MM.1S (cell line): ENCODE data around the gene CBR3.

Experiments used
- DNase-seq: peaks from one replicate; pipeline ENCODE4 v3.0.0-alpha.2; 2015
- H2AFZ ChIP-seq: fragments of 300-600 bp; sonication (generic); 2 replicates; pipeline ENCODE4 v1.6.0; 2016; ENCODE audit warnings: antibody characterized with exemption, low read length
- H3F3A ChIP-seq: fragments of 300-600 bp; sonication (generic); 2 replicates; pipeline ENCODE4 v1.6.1; 2016; ENCODE audit warnings: mild to moderate bottlenecking, antibody characterized with exemption, low read length, moderate library complexity, mixed read lengths; ENCODE audit not compliant: insufficient read depth
- H3K27ac ChIP-seq: fragments of 300-600 bp; sonication (generic); 2 replicates; pipeline ENCODE4 v1.5.1; 2016; ENCODE audit warnings: mild to moderate bottlenecking, low read length
- H3K27me3 ChIP-seq: fragments of 300-600 bp; sonication (generic); replicated peaks from 2 replicates; pipeline ENCODE4 v1.6.0; 2016; ENCODE audit warnings: low read length; ENCODE audit not compliant: insufficient read depth
- H3K36me3 ChIP-seq: fragments of 300-600 bp; sonication (generic); replicated peaks from 2 replicates; pipeline ENCODE4 v1.6.1; 2016; ENCODE audit warnings: mild to moderate bottlenecking, low read length, mixed read lengths; ENCODE audit not compliant: insufficient read depth
- H3K4me1 ChIP-seq: fragments of 300-600 bp; sonication (generic); 2 replicates; pipeline ENCODE4 v1.6.1; 2016; ENCODE audit warnings: low read length, mixed read lengths
- H3K4me2 ChIP-seq: fragments of 300-600 bp; sonication (generic); 2 replicates; pipeline ENCODE4 v1.6.0; 2016; ENCODE audit warnings: low read depth, low read length
- H3K4me3 ChIP-seq: fragments of 300-600 bp; sonication (generic); 2 replicates; pipeline ENCODE4 v1.5.1; 2016; ENCODE audit warnings: low read length, mixed read lengths
- H3K79me2 ChIP-seq: fragments of 300-600 bp; sonication (generic); 2 replicates; pipeline ENCODE4 v1.6.1; 2016; ENCODE audit warnings: mixed run types, low read length, mixed read lengths
- H3K9ac ChIP-seq: fragments of 300-600 bp; sonication (generic); 2 replicates; pipeline ENCODE4 v1.6.1; 2016; ENCODE audit warnings: low read length, mixed read lengths
- H3K9me2 ChIP-seq: fragments of 300-600 bp; sonication (generic); replicated peaks from 2 replicates; pipeline ENCODE4 v1.6.1; 2016; ENCODE audit warnings: mild to moderate bottlenecking, low read length, mixed read lengths; ENCODE audit not compliant: insufficient read depth
- H3K9me3 ChIP-seq: fragments of 300-600 bp; sonication (generic); replicated peaks from 2 replicates; pipeline ENCODE4 v1.6.1; 2016; ENCODE audit warnings: mild to moderate bottlenecking, low read length, mixed read lengths; ENCODE audit not compliant: insufficient read depth
- H4K20me1 ChIP-seq: fragments of 300-600 bp; sonication (generic); 2 replicates; pipeline ENCODE4 v1.6.1; 2016; ENCODE audit warnings: mild to moderate bottlenecking, low read length, moderate library complexity, mixed read lengths; ENCODE audit not compliant: insufficient read depth
- EZH2 ChIP-seq: fragments of 300-600 bp; sonication (generic); optimal IDR thresholded peaks from 2 replicates; pipeline ENCODE3; 2017; ENCODE audit warnings: low read depth, mild to moderate bottlenecking, antibody characterized with exemption, low read length, mixed read lengths
- EZH2phosphoT487 ChIP-seq: fragments of 300-600 bp; sonication (generic); IDR thresholded peaks from 2 replicates; pipeline ENCODE4 v1.6.1; 2018; ENCODE audit warnings: antibody characterized with exemption, low read length
- TF ChIP-seq, protein P1 (sequence below): fragments of 300-600 bp; sonication (generic); IDR thresholded peaks from 2 replicates; pipeline ENCODE4 v1.5.1; 2016; ENCODE audit warnings: antibody characterized with exemption, low read length, mixed read lengths

Gene CBR3

DNA sequence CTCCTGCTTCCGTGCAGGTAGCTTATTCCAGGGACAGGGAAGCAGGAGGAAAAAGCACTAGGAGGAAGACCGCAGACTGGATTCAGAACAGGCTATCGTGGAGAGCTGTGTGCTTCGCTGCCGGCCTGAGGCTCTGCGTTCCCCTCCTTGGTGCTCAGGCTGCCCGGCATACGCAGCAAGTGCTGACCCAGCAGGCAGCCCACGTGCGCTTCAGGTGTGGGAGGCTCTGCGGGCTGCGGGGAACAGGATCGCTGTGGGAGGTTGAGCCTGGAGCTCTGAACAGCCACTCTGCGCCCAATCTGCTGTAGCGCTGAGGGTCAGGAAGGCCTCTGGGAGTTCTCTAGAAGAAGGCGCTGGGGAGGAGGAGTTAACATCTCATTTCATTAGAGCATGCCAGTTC, 49.7 kb downstream of the CBR3 start:
- no peaks in the 10 kb centered on the region for H3K9me3 ChIP-seq
- no peaks in the 10 kb centered on the region for H3K79me2 ChIP-seq
- no peak overlapping the region for H3K27ac ChIP-seq
- no peak overlapping the region for H3K9ac ChIP-seq
- no peaks in the 10 kb centered on the region for H3K27me3 ChIP-seq
- H3K9me2 ChIP-seq = no peaks in the 10 kb centered on the region
- no peak overlapping the region for H2AFZ ChIP-seq
- no peak for DNase-seq
- H3K36me3 ChIP-seq = no peaks in the 10 kb centered on the region
- no peaks in the 10 kb centered on the region for H3K4me1 ChIP-seq
- H4K20me1 ChIP-seq = no peaks in the 10 kb centered on the region
- TF ChIP-seq EZH2 (no peak), EZH2phosphoT487 (no peak)
- TF ChIP-seq, protein P1, sequence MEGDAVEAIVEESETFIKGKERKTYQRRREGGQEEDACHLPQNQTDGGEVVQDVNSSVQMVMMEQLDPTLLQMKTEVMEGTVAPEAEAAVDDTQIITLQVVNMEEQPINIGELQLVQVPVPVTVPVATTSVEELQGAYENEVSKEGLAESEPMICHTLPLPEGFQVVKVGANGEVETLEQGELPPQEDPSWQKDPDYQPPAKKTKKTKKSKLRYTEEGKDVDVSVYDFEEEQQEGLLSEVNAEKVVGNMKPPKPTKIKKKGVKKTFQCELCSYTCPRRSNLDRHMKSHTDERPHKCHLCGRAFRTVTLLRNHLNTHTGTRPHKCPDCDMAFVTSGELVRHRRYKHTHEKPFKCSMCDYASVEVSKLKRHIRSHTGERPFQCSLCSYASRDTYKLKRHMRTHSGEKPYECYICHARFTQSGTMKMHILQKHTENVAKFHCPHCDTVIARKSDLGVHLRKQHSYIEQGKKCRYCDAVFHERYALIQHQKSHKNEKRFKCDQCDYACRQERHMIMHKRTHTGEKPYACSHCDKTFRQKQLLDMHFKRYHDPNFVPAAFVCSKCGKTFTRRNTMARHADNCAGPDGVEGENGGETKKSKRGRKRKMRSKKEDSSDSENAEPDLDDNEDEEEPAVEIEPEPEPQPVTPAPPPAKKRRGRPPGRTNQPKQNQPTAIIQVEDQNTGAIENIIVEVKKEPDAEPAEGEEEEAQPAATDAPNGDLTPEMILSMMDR = no peak
- H3F3A ChIP-seq = no peaks in the 10 kb centered on the region
- no peak overlapping the region for H3K4me3 ChIP-seq
- no peak overlapping the region for H3K4me2 ChIP-seq

DNA sequence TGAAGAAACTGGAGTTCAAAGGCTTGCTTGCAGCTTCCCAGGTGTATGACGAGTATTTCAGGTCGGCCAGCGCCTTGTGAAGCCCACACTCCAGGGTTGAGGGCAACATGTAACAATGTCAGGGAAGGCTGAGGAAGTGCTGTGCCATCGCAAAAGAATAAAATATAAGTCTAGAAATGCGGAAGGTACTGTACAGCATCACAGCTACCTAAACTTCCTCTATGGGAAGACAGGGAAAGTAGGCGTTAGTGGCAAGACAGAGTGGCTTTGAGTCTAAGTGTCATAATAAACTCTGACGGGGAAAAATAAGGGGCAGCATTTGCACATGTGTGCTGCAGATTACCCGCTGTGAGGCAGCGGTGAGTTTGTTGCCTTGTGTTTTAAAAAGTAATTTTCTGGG, 50.6 kb downstream of the CBR3 start:
- no peak overlapping the region for H3K9ac ChIP-seq
- no peaks in the 10 kb centered on the region for H3K36me3 ChIP-seq
- no peaks in the 10 kb centered on the region for H4K20me1 ChIP-seq
- no peaks in the 10 kb centered on the region for H3K79me2 ChIP-seq
- H3F3A ChIP-seq = no peaks in the 10 kb centered on the region
- no peak overlapping the region for H3K27ac ChIP-seq
- no peaks in the 10 kb centered on the region for H3K9me2 ChIP-seq
- no peaks in the 10 kb centered on the region for H3K9me3 ChIP-seq
- H2AFZ ChIP-seq = no peak overlapping the region
- DNase-seq = no peak
- no peaks in the 10 kb centered on the region for H3K27me3 ChIP-seq
- no peak overlapping the region for H3K4me3 ChIP-seq
- no peak overlapping the region for H3K4me2 ChIP-seq
- H3K4me1 ChIP-seq = no peaks in the 10 kb centered on the region
- TF ChIP-seq, protein P1 = no peak
- no peak for TF ChIP-seq EZH2phosphoT487
- no peak for TF ChIP-seq EZH2

DNA sequence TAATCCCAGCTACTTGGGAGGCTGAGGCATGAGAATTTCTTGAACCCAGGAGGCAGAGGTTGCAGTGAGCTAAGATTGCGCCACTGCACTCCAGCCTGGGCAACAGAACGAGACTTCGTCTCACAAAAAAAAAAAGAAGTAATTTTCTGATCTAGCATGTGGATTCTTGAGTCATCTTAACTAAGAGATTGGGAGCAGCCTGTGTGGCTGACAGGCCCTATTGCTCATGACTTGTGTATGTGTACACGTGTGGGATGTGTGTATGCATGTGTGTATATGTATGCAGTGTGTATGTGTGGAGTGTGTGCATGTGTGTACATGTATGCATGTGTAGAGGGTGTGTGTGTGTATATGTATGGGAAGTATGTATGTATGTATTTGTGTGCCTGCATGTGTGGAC, 51.2 kb downstream of the CBR3 start:
- Histone ChIP-seq H4K20me1 (no peaks in the 10 kb centered on the region), H3K79me2 (no peaks in the 10 kb centered on the region), H3F3A (no peaks in the 10 kb centered on the region), H3K27ac (no peak overlapping the region), H3K27me3 (no peaks in the 10 kb centered on the region), H3K9me2 (no peaks in the 10 kb centered on the region), H3K4me3 (no peak overlapping the region), H3K36me3 (no peaks in the 10 kb centered on the region), H3K4me2 (no peak overlapping the region), H3K9ac (no peak overlapping the region), H3K9me3 (no peaks in the 10 kb centered on the region), H3K4me1 (no peaks in the 10 kb centered on the region), H2AFZ (no peak overlapping the region)
- TF ChIP-seq EZH2phosphoT487 = no peak
- TF ChIP-seq EZH2 = no peak
- TF ChIP-seq, protein P1 = no peak
- no peak for DNase-seq
